CD14-positive monocyte (primary cell): ENCODE measurements around the gene C1RL. TPM values are rescaled to one million over a fixed set of nuclear protein-coding genes. Genes with fewer than 3 reads are reported as not detected.

Experiments
- DNase-seq, 3 donors: peaks; one replicate each; pipeline ENCODE4 v3.0.0-alpha.2; 2011 to 2022
- H2AFZ ChIP-seq: 2 replicates; pipeline ENCODE4 v1.6.0; 2012; ENCODE audit warnings: mild to moderate bottlenecking, low read depth, low read length, inconsistent platforms; ENCODE audit not compliant: insufficient read depth, poor library complexity, severe bottlenecking
- H3K27ac ChIP-seq, 2 donors: 1 replicate in 1 of 2; 2 replicates in 1 of 2; pipeline ENCODE4 v1.5.1; 2012 to 2013; ENCODE audit warnings: low read length in 2 of 2, control low read depth in 1 of 2, inconsistent platforms in 1 of 2, low read depth in 1 of 2, mild to moderate bottlenecking in 1 of 2
- H3K27me3 ChIP-seq, 2 donors: one replicate each; pipeline versions ENCODE4 v1.6.0 to v1.6.1; 2011 to 2013; ENCODE audit warnings: low read length in 2 of 2; ENCODE audit not compliant: control insufficient read depth in 2 of 2, insufficient read depth in 2 of 2
- H3K36me3 ChIP-seq, 2 donors: replicated peaks in 1 of 2; 1 replicate in 1 of 2; 2 replicates in 1 of 2; pipeline versions ENCODE4 v1.5.1 to v1.6.1; 2012 to 2013; ENCODE audit warnings: low read length in 2 of 2, control low read depth in 1 of 2, inconsistent platforms in 1 of 2, mild to moderate bottlenecking in 1 of 2; ENCODE audit not compliant: insufficient read depth in 2 of 2, control insufficient read depth in 1 of 2
- H3K4me1 ChIP-seq, 2 donors: 1 replicate in 1 of 2; 2 replicates in 1 of 2; pipeline versions ENCODE4 v1.5.1 to v1.6.1; 2012 to 2013; ENCODE audit warnings: low read length in 2 of 2, control low read depth in 1 of 2, inconsistent platforms in 1 of 2, mild to moderate bottlenecking in 1 of 2, moderate library complexity in 1 of 2; ENCODE audit not compliant: insufficient read depth in 2 of 2, control insufficient read depth in 1 of 2
- H3K4me2 ChIP-seq: replicated peaks from 2 replicates; pipeline ENCODE3; 2012; ENCODE audit warnings: low read length, moderate library complexity, mild to moderate bottlenecking; ENCODE audit not compliant: poor library complexity, severe bottlenecking; ENCODE audit errors: extremely low read depth
- H3K4me3 ChIP-seq, 3 experiments: fragments of 200-600 bp in 1 of 3; sonication (generic) in 1 of 3; replicated peaks in 1 of 3; 1 replicate in 2 of 3; 2 replicates in 1 of 3; pipeline ENCODE4 v1.5.1; 2011 to 2013; ENCODE audit warnings: low read length in 3 of 3, mild to moderate bottlenecking in 3 of 3, control low read depth in 2 of 3, low read depth in 2 of 3, inconsistent platforms in 1 of 3, moderate library complexity in 1 of 3
- H3K79me2 ChIP-seq: 2 replicates; pipeline ENCODE4 v1.6.0; 2012; ENCODE audit warnings: mild to moderate bottlenecking, control low read depth, inconsistent platforms, low read length, moderate library complexity; ENCODE audit not compliant: insufficient read depth
- H3K9ac ChIP-seq: 2 replicates; pipeline ENCODE4 v1.6.0; 2017; ENCODE audit warnings: low read length, mild to moderate bottlenecking; ENCODE audit not compliant: insufficient read depth, poor library complexity, severe bottlenecking
- H3K9me3 ChIP-seq, 2 donors: replicated peaks in 1 of 2; 1 replicate in 1 of 2; 2 replicates in 1 of 2; pipeline versions ENCODE4 v1.5.1 to v1.6.1; 2012 to 2013; ENCODE audit warnings: low read length in 2 of 2, control low read depth in 1 of 2; ENCODE audit not compliant: control insufficient read depth in 1 of 2, insufficient read depth in 1 of 2
- H4K20me1 ChIP-seq: 2 replicates; pipeline ENCODE4 v1.6.0; 2012; ENCODE audit warnings: mild to moderate bottlenecking, low read length, control low read depth, moderate library complexity; ENCODE audit not compliant: insufficient read depth
- H3K27ac Mint-ChIP-seq, 7 donors: one replicate each; pipeline ENCODE4 v1.8.0; 2020; ENCODE audit warnings: mild to moderate bottlenecking in 7 of 7, mixed read lengths in 7 of 7, moderate library complexity in 6 of 7, inconsistent platforms in 2 of 7
- H3K27me3 Mint-ChIP-seq, 3 donors: one replicate each; pipeline ENCODE4 v1.8.0; 2021 to 2022; ENCODE audit warnings: low read depth in 3 of 3, mild to moderate bottlenecking in 3 of 3, mixed read lengths in 3 of 3, moderate library complexity in 3 of 3, inconsistent platforms in 1 of 3
- H3K36me3 Mint-ChIP-seq, 2 donors: one replicate each; pipeline ENCODE4 v1.8.0; 2020; ENCODE audit warnings: mixed read lengths in 2 of 2, inconsistent platforms in 1 of 2, mild to moderate bottlenecking in 1 of 2
- H3K4me1 Mint-ChIP-seq: one replicate; pipeline ENCODE4 v1.8.0; 2020; ENCODE audit warnings: mild to moderate bottlenecking, mixed read lengths
- H3K4me3 Mint-ChIP-seq, 2 donors: one replicate each; pipeline ENCODE4 v1.8.0; 2020; ENCODE audit warnings: mild to moderate bottlenecking in 2 of 2, mixed read lengths in 2 of 2, moderate library complexity in 1 of 2
- H3K9me3 Mint-ChIP-seq, 7 donors: one replicate each; pipeline ENCODE4 v1.8.0; 2020 to 2022; ENCODE audit warnings: mixed read lengths in 7 of 7, mild to moderate bottlenecking in 6 of 7, moderate library complexity in 6 of 7, inconsistent platforms in 2 of 7
- CTCF ChIP-seq: fragments of 200-600 bp; IDR thresholded peaks from one replicate; pipeline ENCODE4 v1.8.0; 2022; ENCODE audit warnings: antibody characterized with exemption, mild to moderate bottlenecking
- WGBS: methylation state at CpG from one replicate; pipeline ENCODE4 v1.1.5; 2013; ENCODE audit warnings: missing lambda C conversion rate; ENCODE audit not compliant: insufficient coverage; 5-methylcytosine and 5-hydroxymethylcytosine counted together
- intact Hi-C, 2 donors: fragments of 100-400 bp; cut with micrococcal nuclease; formaldehyde crosslinking; loops; one replicate each; pipeline versions ENCODE4 v1.15.0 to v1.15.1; 2023
- polyA plus RNA-seq, 3 donors: library from polyadenylated mRNA; depleted of rRNA in 1 of 3; unstranded in 2 of 3; stranded (reverse) in 1 of 3; fragments of 300-500 nt in 2 of 3; fragments of >200 nt in 1 of 3; fragmentation: Illumina TruSeq in 2 of 3; gene quantifications; 1 replicate in 2 of 3; 2 replicates in 1 of 3; pipeline ENCODE4 v1.2.3, GENCODE V29; 2012 to 2021

Gene C1RL
- polyA plus RNA-seq, 3 donors, result 4.8 to 27.9 (median 5.6) TPM

GRCh38 chr12:7155471-7156034 lies 46.5 kb upstream of the C1RL start:
- Mint-ChIP-seq H3K27me3 (peaks cover 0 to 1% (median 0%) of the 10 kb centered on the region in 3 donors), H3K4me3 (no peak overlapping the region), H3K9me3 (no peaks in the 10 kb centered on the region), H3K4me1 (no peaks in the 10 kb centered on the region), H3K27ac (no peak overlapping the region), H3K36me3 (peaks cover 9 to 36% of the 10 kb centered on the region in 2 donors)
- Histone ChIP-seq H2AFZ (no peak overlapping the region), H3K36me3 (peaks cover 0 to 7% of the 10 kb centered on the region in 2 donors), H3K4me1 (no peaks in the 10 kb centered on the region), H3K27ac (no peak overlapping the region), H3K9me3 (no peaks in the 10 kb centered on the region), H3K4me2 (no peak overlapping the region), H3K79me2 (no peaks in the 10 kb centered on the region), H3K27me3 (no peaks in the 10 kb centered on the region), H4K20me1 (no peaks in the 10 kb centered on the region), H3K9ac (no peak overlapping the region), H3K4me3 (no peak overlapping the region)
- intact Hi-C loops, result no loop called here
- DNase-seq, result no peak
- 77% methylated on average over 7 of the region's 8 CpGs for WGBS
- no peak for TF ChIP-seq CTCF

- no peak overlapping the region for H3K27ac Mint-ChIP-seq
- Histone ChIP-seq H3K27ac (no peak overlapping the region), H3K27me3 (no peaks in the 10 kb centered on the region), H3K79me2 (no peaks in the 10 kb centered on the region), H3K36me3 (peaks cover 0 to 12% of the 10 kb centered on the region in 2 donors), H3K4me1 (no peaks in the 10 kb centered on the region), H4K20me1 (no peaks in the 10 kb centered on the region), H3K4me3 (no peak overlapping the region), H2AFZ (no peak overlapping the region), H3K9me3 (no peaks in the 10 kb centered on the region), H3K4me2 (no peak overlapping the region), H3K9ac (no peak overlapping the region)
- 94% methylated on average over 9 of the region's 12 CpGs for WGBS
- H3K36me3 Mint-ChIP-seq, result peaks cover 14 to 42% of the 10 kb centered on the region in 2 donors
- H3K4me3 Mint-ChIP-seq, result no peak overlapping the region
- no peaks in the 10 kb centered on the region for H3K9me3 Mint-ChIP-seq
- intact Hi-C loops, result no loop called here
- no peaks in the 10 kb centered on the region for H3K4me1 Mint-ChIP-seq
- TF ChIP-seq CTCF, result no peak
- peaks cover 0 to 1% (median 0%) of the 10 kb centered on the region in 3 donors for H3K27me3 Mint-ChIP-seq
- DNase-seq, result no peak
These were observed 46.0 kb upstream of the C1RL start for GRCh38 chr12:7154901-7155470.
